C1 segment of cervical spinal cord (tissue), 14 donors: ENCODE results near the gene CD300E.
"Not testable (repeated sequence)": the region's sequence is repeated elsewhere in the genome, so short reads cannot be mapped to it uniquely, and the experiment has no call there.

Experiments
- DNase-seq, 14 donors: peaks; one replicate each; lab custom pipeline; 2025; lab: John Stamatoyannopoulos, UW

The CD300E gene

DNA sequence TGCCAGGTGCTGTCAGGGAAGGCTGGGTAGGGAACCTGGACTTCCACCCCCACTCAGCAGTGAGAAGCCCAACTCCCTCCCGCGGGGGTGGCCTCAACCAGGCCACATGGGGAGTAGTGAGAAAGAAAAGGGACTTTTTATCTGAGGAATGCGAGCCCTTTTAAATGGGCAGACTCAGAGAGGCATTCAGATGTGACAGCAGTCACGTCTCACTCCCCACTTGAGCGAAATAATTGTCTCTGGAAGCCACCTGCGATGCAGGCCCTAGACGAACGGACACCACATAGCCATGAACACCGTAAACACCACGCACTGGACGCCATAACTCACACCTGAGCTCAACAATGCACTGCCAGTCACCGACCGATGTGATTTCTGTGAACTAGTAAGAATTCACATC, 11.9 kb upstream of the CD300E start:
- no peak for DNase-seq

DNA sequence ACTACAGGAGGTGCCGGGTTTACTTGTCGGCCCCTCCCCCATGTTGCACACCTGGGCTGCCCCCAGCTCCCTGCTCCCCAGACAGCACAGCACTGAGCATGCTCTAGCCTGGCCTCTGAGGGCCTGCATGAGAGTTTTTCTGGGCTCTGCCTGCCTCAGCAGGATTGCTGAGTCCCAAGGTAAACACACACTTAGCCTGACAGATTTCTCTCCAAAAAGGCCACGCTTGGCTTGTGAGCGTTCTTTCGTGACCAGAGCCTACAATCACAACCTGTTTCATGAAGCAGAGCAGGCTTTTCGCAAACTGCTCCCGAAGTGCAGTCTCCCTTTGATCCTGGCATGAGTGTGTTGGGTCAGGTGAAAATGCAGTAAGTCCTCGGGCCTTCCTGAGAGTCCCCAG, 9.8 kb upstream of the CD300E start:
- no peak for DNase-seq

DNA sequence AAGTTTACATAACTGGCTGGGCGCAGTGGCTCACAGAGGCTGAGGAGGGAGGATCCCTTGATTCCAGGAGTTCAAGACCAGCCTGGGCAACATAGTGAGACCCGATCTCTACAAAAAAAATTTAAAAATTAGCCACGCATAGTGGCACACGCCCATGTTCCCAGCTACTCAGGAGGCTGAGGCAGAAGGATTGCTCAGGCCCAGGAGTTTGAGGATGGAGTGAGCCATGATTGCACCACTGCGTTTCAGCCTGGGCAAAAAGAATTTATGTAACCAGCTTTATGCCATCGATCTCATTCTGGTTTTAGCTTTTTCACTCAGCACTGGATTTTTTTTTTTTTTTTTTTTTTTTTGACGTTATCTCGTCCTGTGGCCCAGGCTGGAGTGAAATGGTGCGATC, 9.1 kb upstream of the CD300E start:
- DNase-seq: no peak

DNA sequence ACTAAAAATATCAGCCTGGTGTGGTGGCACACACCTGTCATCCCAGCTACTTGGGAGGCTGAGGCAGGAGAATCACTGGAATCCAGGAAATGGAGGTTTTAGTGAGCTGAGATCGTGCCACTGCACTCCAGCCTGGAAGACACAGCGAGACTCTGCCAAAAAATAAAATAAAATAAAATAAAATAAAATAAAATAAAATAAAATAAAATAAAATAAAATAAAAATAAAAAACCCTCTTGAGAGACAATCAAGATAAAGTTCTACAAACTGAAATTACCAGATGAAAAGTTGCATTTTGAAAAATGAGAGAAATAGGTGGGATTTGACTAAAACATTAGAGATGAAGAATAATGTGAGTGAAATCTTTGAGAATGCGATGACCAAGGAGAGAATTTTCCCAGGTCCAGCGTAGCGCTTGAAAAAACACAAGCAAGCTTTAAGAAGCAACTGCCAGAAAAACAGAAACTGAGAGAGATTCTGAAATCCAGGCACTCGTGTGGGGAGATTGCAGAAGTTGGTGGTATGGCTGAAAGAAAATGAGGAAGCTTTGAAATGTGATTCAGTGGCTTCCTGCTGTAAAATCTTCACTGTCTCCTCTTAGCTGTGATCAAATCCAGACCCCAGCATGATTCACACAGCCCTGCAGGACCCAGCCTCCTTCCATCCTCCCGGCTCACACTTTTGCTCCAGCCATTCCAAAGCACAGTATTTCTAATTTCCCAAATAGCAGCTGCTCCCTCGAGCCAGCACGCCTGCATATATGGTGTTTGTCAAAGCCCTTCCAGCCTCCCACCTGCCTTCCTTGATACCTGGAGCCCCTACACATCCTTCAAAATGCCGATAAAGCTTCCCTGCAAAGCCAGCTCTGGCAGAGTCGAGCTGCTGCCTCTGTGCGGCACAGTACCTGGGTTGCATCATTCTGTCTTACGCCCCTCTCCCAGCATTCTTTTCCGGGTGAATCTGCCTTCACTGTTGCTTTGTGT, 8.2 kb upstream of the CD300E start:
- DNase-seq: peak in 5 of 14 donors; percentile 4 to 44 (median 7)

DNA sequence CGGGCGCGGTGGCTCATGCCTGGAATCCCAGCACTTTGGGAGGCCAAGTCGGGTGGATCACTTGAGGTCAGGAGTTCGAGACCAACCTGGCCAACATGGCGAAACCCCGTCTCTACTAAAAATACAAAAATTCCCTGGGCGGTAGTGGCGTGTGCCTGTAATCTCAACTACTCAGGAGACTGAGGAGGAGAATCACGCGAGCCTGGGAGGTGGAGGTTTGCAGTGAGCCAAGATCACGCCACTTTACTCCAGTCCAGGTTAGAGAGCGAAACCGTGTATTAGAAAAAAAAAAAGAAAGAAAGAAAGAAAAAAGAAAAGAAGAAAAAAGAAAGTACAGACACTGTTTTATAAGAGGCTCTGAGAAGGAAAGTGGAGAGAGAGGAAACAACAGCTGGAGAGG, 6.7 kb upstream of the CD300E start:
- DNase-seq: not testable (repeated sequence)

DNA sequence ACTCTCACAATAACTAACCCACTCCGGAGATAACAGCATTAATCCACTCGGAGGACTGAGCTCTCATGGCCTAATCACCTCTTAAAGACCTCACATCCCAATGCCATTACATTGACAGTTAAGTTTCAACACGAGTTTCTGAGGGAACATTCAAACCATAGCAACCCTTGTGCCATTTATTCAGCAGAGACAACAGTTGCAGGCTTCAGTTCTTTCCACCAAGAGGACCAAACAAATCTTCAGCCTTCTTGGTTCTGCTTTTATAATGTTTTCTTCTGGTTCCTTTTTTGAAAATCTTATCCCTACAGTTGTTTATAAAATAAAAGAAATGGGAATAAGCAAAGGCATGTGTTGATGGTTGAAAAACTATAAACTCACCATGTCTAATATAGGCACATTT, 2.1 kb upstream of the CD300E start:
- DNase-seq: no peak

DNA sequence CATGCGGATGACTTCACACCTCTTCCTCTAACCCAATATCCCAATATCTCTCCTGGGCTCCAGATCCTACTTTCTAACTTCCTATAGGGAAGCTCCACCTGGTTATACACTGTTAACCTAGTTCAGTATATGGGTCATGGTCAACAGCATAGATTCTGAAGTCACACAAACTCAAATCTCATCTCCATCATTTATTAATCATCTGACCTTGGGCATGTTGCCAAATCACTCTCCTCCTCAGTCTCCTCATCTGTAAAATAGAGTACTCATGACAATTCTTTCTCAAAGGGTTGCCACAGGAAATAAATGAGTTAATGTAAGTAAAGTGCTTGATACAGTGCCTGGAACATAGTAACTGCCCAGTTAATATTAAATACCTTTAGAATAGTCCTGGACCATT, 593 bp upstream of the CD300E start:
- DNase-seq: no peak

DNA sequence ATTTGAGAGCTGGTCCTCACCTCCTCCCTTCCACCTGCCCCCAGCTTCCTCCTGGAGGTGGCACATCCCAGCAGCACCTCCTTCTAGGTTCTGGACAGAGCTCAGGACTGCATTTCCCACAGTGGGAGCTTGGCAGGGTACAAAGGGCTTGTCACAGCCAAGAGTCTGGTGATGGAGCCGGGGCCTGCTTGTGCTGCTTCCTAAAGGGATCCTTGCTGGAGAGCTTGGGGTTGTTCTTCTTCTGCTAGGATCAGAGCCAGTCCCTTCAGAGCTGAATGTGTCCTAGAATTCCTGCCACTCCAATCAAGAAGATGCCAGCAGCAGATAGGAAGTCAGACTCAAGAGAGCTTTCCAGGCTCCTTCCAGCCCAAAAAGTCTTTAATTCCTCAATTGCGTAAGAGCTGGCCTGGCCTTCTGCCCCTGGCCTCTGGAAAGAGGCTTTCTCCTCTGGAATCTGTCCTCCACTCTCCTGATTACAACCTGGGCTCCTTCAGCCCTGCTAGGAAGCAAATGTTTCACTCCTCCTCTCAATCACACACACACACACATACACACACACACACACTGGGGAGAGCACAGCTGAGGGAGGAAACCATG, 4.4 kb downstream of the CD300E start:
- DNase-seq: peak in 1 of 14 donors; percentile 72

DNA sequence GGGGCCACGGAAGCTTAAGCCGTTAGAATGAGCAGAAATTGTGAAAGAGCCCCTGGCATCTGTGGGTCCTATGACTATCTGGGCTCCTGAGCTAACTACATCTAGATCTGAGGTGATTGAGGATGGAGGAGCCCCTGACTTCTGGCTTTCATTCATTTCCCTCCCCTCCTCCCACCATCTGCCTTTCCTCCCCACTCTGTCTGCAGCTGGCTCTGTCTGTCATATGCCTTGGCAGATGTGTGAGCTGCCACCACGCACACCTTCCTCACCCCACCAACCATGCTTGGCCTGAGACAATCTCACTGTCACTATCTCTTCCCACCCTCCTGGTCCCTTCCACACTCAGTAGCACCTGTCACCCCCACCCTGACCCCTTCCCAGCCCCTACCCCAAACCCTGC, 5.1 kb downstream of the CD300E start:
- no peak for DNase-seq

DNA sequence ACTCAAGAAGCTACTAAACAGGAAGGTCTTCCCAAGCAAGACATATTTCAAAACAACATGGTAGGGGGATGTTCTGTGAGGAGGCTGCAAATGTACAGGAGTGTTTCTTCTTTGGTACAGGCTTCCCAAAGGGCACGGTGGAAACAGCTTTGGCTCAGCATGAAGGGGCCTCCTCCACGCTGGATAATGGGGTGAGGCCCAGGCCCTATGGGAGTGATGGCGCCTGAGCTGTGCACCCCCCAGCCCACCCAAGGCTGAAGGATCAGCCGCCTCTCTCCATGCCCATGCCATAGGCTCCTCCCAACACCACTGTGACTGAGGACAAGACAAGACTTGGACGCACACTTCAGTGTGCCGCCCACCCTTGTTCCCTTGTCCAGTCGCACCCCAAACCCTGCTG, 6.8 kb downstream of the CD300E start:
- no peak for DNase-seq

DNA sequence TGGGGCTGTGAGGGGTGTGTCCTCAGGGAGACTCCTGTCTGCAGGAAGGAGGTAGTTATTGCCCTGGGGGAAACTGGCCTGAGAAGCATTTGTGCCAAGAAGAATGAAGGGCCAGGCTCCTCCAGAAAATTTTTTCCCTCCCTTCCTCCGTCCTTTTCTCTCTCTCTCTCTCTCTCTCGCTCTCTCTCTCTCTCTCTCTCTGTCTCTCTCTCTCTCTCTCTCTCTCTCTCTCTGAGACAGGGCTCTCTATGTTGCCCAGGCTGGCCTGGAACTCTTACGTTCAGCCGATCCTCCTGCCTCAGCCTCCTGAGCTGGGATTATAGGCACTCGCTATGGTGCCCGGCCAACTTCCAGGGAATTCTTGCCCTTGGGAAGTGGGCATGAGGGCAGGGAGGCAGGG, 11.5 kb downstream of the CD300E start:
- no peak for DNase-seq

DNA sequence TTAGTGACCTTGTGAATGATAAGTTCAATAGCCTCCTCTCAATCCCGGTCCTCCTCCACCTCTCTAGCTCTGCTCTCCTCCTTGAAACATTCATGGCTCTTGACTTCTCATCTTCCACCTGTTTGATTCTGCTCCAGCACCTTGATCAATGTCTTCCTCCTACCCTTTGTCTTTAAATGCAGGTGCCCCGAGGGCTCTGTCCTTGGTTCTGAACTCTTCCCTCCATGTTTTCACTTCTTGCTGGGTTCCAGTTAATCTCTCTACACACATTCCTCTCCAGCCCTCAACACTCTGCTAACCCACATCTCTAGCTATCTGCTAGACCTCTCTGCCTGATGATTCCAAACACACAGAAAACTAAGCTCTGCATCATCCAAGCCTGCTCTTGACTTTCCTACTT, 13.4 kb downstream of the CD300E start:
- no peak for DNase-seq

DNA sequence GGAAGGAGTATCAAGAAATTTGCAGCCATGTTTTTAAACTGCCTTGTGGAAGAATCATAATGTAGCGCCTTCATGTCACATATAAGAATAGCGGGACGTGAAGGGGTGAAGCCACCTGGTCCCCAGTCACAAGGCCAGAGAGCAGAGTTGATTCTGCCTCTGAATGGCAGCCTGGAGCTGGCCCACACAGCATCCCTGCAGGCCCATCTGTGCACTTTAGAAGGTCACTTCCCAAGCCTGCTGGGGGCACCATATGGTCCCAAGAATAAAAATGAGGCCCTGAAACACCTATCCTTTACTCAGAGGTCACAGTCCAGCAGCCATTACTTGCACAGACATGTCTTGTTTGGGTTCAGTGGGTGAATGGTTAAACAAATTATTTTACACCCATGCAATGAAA, 15.0 kb downstream of the CD300E start:
- peak in 2 of 14 donors; percentile 50 to 94 for DNase-seq

DNA sequence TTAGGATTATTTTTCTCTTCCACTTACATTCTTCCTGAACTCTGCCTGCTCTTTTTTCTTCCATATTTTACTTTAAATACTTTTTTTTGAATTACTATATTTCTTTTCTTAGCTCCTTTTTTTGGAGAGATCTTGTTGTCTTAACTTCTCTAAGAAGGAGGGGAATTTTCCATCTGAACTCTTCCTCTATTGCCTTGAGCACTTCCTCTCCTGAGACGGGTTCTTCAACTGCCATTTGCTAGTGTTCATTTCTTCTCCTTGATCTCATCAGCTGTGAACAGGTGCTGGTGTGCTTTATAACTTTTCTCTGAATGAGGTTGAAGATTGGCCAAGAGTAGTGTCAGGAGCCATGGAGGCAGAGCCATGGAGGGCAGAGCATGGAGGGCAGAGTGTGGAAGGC, 16.3 kb downstream of the CD300E start:
- no peak for DNase-seq

DNA sequence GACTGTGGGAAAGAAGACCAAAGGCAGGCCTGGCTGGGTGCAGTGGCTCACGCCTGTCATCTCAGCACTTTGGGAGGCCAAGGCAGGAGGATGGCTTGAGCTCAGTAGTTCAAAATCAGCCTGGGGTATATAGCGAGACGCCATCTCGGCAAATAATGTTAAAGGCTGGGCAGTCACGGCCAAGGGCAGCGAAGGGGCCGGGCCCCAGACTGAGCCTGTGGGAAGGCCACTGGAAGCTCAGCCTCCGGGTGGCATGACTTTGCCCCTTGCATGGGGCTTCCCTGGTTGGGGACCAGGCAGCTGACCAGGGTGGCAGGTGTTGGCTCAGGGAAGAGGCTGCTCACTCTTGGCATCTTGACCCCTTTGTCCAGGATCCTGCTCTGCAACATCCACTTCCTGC, 17.5 kb downstream of the CD300E start:
- peak in 1 of 14 donors; percentile 36 for DNase-seq

DNA sequence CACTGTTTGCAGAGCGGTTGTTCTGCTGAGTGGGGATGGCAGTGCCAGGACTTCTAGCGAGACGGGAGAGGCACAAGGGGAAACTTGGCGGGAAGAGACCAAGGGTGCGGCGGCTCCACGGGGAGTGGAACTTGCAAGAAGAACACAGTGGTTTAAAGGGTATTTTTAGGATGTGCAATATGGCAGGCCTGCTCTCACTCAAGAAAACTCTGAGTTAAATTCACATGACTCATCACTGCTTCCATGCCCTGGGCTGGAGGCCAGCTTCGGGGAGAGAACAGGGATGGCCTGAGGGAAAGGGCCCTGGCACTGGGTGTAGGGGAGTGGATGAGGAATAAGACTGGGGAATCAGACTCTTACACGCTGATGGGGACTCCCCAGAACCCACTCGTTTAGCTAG, 18.2 kb downstream of the CD300E start:
- peak in 2 of 14 donors; percentile 49 to 83 for DNase-seq

DNA sequence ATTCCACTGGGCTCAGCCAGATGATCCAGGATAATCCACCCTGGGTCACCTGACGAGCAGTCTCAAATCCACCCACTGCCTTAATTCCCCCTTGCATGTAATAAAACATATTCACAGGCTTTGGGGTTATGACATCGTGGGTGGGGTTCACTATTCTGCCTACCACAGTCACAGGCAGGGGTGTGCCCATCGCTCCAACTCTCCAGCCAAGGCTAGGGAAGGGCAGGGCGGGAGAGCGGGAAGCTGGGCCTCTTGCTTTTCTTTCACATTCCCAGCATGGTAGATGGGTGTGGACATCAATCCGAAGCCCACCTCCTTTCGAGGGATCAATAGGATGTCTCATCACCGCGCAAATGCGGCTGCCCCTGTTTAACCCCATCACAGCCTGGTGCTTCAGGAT, 18.8 kb downstream of the CD300E start:
- DNase-seq: peak in 1 of 14 donors; percentile 52

DNA sequence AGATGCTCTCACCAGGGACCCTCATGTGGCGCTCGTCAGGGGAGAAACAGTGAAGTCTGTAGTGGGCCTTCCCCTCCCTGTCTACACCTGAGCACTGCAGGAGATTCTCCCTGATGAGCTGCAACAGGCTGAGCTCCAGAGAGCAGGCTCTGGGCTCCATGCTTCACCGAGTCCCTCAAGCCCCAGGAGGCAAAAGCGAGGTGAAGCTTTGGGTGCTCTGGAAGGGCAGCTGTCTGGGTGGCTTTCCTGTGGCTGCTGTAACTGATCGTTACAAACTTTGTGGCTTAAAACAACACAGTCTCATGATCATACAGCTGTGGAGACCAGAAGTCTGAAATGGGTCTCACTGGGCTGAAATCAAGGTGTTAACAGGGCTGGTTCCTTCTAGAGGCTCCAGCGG, 19.3 kb downstream of the CD300E start:
- no peak for DNase-seq

DNA sequence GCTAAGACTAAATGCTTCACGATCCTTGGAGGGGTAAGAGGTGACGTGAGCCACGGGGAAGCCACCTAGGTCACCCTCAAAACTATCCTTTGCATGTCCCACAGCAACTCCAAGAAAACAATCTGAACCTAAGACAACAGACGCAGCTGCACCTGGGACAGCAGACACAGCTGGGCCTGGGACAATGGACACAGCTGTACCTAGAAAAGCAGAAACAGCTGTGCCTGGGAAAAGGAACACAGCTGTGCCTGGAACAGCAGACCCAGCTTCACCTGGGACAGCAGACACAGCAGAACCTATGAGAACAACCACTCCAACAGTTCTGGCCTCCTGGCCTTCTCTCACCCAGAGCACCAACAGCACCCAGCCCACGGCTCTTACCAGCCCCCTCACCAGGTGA, 19.8 kb downstream of the CD300E start:
- no peak for DNase-seq

DNA sequence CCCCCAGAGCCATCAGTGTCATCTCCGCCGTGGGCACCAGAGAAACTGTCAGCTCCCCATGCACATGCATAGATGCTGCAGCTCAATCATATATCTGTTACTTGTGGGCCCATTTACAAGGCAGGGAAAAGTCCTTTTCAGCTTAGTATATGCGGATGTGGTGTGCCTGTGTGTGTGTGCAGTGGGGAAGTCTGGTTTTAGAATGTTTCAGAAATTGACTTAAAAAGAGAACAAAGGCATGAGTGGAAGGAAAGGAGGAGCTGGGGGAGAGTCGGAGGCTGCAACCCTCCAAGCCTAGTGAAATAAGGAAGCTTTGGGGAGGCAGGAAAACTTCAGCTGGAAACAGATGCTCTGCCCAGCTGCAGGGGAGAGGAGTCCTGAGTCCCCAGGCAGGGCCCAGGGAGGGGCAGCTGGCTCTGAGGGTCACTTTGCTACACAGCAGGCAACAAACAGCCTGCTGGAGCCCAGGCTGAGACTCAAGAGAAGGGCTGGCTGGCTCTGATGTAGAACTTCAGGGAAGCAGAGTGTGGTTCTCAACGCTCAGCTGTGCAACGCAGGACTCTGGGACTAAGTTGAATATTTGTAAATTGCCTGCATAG, 20.4 kb downstream of the CD300E start:
- no peak for DNase-seq

DNA sequence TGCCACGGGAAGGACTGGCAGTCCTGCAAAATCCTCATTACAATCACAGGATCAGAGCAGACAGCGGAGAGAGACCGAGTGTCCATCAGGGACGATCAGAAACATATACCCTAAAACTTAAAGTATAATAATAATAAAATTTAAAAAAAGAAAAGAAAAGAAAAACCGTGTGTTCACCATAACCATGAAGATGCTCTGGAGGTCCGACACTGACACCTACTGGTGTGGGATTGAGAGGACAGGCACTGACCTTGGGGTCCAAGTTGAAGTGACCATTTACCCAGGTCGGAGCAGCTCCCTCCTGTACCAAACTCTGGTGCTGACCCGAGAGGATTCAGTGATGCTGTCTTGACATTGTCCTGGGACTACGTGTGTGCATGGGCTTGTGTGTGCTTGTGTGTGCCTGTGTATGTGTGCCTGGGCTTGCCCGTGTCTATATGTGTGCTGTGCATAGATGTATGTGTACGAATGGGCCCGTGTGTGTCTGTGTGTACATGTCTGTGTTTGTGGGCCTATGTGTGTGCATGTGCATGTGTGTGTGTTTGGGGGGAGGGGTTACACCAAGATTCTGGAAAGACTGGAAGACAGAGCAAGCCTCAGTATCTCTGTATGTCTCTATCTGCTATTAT, 21.5 kb downstream of the CD300E start:
- DNase-seq: peak in 1 of 14 donors; percentile 28

DNA sequence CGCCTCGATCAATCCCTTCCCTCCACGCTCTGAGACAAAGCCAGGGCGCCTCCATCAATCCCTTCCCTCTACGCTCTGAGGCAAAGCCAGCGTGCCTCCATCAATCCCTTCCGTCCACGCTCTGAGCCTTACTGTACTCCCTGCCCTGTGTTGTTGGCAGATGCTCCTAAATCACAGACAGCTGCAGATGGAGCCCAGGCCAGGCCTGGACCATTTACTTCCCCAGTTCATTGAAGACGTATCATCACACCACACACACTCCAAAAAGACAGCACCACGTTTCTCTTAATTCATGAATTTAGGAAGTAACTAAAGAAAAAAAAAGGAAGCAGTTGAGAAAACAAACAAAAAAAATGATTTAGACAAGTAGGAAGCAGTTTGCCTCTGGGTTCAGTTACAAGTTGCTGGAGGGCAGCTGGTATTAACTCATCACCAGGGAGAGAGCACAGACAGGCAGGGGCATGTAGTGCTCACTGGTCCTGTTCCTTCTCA, 24.0 kb downstream of the CD300E start:
- DNase-seq: no peak
